ENCODE measurements around the gene TUBB3.

- TF ChIP-seq CTCF (IDR thresholded peaks at IDR 0.05) (no peak), EZH2 (IDR thresholded peaks at IDR 0.05; ENCODE audit: borderline replicate concordance, insufficient read depth, low read depth, low read length, poor library complexity, severe bottlenecking) (no peak)
Measured at GRCh38 chr16:89921702-89922476, 1.3 kb upstream of the TUBB3 start.

All from B cell (primary cell).